Bronchial smooth muscle cell (primary cell): ENCODE results near the gene POTEJ. TPM values are rescaled to one million over a fixed set of nuclear protein-coding genes. Genes with fewer than 3 reads are reported as not detected.

ENCODE experiments used
- total RNA-seq: library from RNA; depleted of rRNA; stranded (reverse); fragments of >200 nt; gene quantifications from 2 replicates; pipeline ENCODE4 v1.2.1, GENCODE V29; 2014

The POTEJ gene
- total RNA-seq = not detected in 2 replicates

GRCh38 chr2:130611140-130611539 is at the start of gene POTEJ:
Gene POTEJ, plus strand, starts transcription at chr2:130611440. Its CDS starts 93 bp downstream, at chr2:130611533.

DNA sequence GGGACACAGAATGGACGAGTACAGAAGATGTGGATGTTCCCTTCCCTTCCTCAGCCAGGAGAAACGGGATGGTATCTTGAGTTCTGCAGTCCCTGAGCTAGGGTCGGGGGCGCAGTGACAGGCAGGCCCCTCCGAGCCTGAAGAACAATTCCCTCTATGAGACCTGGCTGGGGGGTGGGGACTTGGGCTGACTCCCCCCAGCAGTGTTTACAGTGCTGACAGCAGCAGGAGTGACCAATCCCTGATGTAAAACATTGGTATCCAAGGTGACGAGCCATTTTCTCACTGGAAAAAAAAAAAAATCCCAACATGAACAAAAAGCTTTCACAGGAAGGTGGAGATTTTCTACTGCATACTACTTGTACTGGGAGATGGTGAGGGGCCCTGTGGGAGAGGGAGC is 11.8 kb upstream of the POTEJ start, which contains the start of gene CFC1:
Gene CFC1, minus strand, starts transcription at position 183 of the 400 bp plus-strand sequence. CDS start 288 bp downstream, outside the sequence.

Other genes starting within 250 kb of the POTEJ start
- under 0.01 TPM in 1 of 2 replicates, not detected in the other for gene POTEI, start 102.1 kb upstream of the POTEJ start, total RNA-seq
- gene CFC1B, start 90.2 kb upstream of the POTEJ start, total RNA-seq = not detected in 2 replicates
- not detected in 2 replicates for gene CFC1, start 11.9 kb upstream of the POTEJ start, total RNA-seq
- not detected in 2 replicates for gene GPR148, start 117.6 kb downstream of the POTEJ start, total RNA-seq
- under 0.01 TPM in 1 of 2 replicates, not detected in the other for gene AMER3, start 144.1 kb downstream of the POTEJ start, total RNA-seq
- 2.2 and 5.2 TPM in 2 replicates for gene ARHGEF4, start 225.5 kb downstream of the POTEJ start, total RNA-seq